Measurements from ENCODE around the gene INAFM1.
"Not testable (repeated sequence)": the region's sequence is repeated elsewhere in the genome, so short reads cannot be mapped to it uniquely, and the experiment has no call there.

The INAFM1 gene

GRCh38 chr19:47270408-47270807 lies 4.3 kb upstream of the INAFM1 start:
- TF ChIP-seq ZNF274 (IDR thresholded peaks at IDR 0.05; ENCODE audit: low read depth, low read length) = no peak
- H3K4me3 ChIP-seq (ENCODE audit: low read length) = no peak overlapping the region

DNA sequence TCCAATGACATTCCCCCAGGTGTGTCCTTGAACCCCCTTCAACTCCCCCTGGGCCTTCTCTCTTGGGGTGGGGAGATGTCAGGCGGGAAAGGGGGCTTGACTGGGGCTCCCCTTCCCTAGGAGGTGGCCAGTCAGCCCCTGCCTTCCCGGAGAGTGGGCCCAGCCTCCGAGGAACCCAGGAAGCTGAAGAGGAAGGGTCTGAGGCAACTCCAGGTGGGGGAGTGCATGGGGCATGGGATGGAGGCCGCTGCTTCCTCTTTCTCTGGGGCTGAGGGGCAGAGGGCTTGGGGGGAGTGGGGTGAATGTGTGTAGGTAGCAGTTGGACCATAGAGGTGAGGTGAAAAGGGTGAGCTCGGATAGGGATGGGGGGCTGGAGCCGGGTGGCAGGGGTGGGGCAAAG lies 2.7 kb upstream of the INAFM1 start:
- H3K4me3 ChIP-seq (ENCODE audit: low read length) = no peak overlapping the region
- no peak for TF ChIP-seq ZNF274 (IDR thresholded peaks at IDR 0.05; ENCODE audit: low read depth, low read length)

- H3K4me3 ChIP-seq (ENCODE audit: low read length) = peak overlapping the region; percentile 79; the same call in 1 of the 2 replicates
- no peak for TF ChIP-seq ZNF274 (IDR thresholded peaks at IDR 0.05; ENCODE audit: low read depth, low read length)
These were observed 2.0 kb upstream of the INAFM1 start for GRCh38 chr19:47272448-47273312.

DNA sequence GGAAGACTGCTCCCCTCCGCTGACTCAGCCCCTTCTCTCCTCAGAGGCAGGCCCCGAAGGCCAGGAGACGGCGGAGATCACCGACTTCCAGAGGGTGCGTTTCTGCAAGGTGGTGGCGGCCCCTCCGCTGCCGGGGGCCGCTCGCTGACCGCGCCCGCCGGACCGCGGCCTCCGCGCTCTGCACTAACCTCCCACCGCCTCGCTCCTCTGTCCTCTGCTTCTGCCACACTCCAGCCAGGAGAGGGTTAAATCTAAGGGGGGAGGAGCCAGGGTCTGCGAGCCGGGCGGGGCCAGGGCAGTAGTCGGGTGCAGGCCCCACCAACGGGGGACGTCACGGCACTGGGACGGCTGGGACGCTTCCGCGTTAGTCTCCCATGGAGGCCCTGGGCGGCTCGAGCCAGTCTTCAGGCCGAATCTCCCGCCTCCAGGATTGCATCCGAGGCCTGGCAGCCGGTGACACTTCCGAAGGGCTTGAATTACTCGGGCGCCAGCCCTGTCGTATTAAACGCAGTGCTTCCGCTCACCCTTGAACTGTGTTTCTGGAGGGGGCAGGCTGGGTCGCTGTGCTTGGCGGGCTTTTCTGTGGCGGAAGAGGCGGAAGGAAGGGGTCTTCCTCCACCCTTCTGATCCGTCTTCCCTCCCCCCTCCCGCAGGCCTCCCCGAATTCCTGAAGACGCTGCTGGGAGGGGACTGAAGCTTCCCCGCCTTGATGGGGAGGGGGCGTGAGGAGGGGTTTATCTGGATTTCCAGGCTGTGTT lies 1.2 kb upstream of the INAFM1 start:
- peak overlapping the region; percentile 79 for H3K4me3 ChIP-seq (ENCODE audit: low read length)
- no peak for TF ChIP-seq ZNF274 (IDR thresholded peaks at IDR 0.05; ENCODE audit: low read depth, low read length)

DNA sequence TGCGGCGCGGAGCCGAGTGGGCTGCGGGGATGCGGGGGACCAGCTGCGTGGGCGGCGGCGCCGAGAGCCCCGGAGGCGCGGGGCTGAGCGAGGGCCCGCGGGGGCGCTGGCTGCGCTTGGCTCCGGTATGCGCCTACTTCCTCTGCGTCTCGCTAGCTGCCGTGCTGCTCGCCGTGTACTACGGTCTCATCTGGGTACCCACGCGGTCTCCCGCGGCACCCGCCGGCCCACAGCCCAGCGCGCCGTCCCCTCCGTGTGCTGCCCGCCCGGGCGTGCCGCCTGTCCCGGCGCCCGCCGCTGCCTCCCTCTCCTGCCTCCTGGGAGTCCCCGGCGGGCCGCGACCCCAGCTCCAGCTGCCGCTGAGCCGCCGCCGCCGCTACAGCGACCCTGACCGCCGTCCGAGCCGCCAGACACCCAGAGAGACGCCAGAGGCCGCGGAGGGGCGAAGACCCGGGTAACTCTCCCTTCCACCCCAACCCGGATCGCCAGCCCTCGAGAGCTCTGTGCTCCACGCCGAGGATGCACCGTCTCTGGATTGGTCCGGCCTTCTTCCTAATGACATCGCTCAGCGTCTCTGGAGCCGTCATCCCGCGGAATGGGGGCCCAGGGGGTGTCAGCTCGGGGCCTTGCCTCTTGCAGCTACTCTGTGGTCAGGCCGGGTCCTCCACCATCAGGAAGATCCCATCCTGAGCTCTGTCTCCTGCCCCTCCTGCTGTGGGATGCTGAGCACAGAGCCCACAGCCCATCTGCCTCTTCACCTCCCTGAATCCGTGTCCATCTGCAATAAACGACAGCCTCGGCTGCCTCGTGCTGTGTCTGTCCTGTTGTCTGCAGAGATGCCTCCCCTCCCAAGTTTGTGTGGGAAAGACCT lies 441 bp downstream of the INAFM1 start:
- TF ChIP-seq ZNF274 (IDR thresholded peaks at IDR 0.05; ENCODE audit: low read depth, low read length) = no peak
- peak overlapping the region; percentile 67; the same call in 1 of the 2 replicates for H3K4me3 ChIP-seq (ENCODE audit: low read length)

- H3K4me3 ChIP-seq (ENCODE audit: low read length) = no peak overlapping the region
- no peak for TF ChIP-seq ZNF274 (IDR thresholded peaks at IDR 0.05; ENCODE audit: low read depth, low read length)
These were observed 1.2 kb downstream of the INAFM1 start for GRCh38 chr19:47275791-47276461.

- not testable (repeated sequence) for H3K4me3 ChIP-seq (ENCODE audit: low read length)
These were observed 1.8 kb downstream of the INAFM1 start for GRCh38 chr19:47276513-47276912.

GRCh38 chr19:47280183-47280797 lies 5.6 kb downstream of the INAFM1 start:
- H3K4me3 ChIP-seq (ENCODE audit: low read length) = no peak overlapping the region
- TF ChIP-seq ZNF274 (IDR thresholded peaks at IDR 0.05; ENCODE audit: low read depth, low read length) = no peak

GRCh38 chr19:47283405-47284059 lies 8.8 kb downstream of the INAFM1 start:
- H3K4me3 ChIP-seq (ENCODE audit: low read length) = no peak overlapping the region
- no peak for TF ChIP-seq ZNF274 (IDR thresholded peaks at IDR 0.05; ENCODE audit: low read depth, low read length)

- no peak for TF ChIP-seq ZNF274 (IDR thresholded peaks at IDR 0.05; ENCODE audit: low read depth, low read length)
- no peak overlapping the region for H3K4me3 ChIP-seq (ENCODE audit: low read length)
These were observed 9.7 kb downstream of the INAFM1 start for GRCh38 chr19:47284324-47284899.

DNA sequence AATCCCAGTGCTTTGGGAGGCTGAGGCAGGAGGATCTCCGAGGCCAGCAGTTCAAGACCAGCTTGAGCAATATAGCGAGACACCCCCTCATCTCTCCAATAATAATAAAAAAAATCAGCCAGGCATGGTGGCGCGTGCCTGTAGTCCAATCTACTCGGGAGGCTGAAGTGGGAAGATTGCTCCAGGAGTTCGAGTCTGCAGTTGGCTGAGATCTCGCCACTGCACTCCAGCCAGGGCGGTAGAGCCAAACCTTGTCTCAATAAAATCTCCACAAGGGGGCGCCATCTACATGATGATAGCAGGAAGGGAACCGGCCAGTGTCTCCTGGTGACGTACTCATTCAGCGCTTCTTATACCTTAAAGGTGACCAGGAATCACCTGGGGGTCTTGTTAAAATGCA lies 21.4 kb downstream of the INAFM1 start:
- no peak overlapping the region for H3K4me3 ChIP-seq (ENCODE audit: low read length)
- TF ChIP-seq ZNF274 (IDR thresholded peaks at IDR 0.05; ENCODE audit: low read depth, low read length) = no peak

DNA sequence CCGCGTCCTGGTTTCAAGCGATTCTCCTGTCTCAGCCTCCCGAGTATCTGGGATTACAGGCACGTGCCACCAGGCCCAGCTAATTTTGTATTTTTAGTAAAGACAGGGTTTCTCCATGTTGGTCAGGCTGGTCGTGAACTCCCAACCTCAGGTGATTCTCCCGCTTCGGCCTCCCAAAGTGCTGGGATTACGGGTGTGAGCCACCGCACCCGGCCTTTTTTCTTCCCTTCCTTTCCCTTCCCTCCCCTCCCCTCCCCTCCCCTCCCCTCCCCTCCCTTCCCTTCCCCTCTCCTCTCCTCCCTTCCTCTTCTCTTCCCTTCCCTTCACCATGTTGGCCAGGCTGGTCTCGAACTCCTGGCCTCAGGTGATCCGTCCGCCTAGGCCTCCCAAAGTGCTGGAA lies 26.2 kb downstream of the INAFM1 start:
- not testable (repeated sequence) for H3K4me3 ChIP-seq (ENCODE audit: low read length)

GRCh38 chr19:47302249-47302648 lies 27.6 kb downstream of the INAFM1 start:
- TF ChIP-seq ZNF274 (IDR thresholded peaks at IDR 0.05; ENCODE audit: low read depth, low read length) = no peak
- no peak overlapping the region for H3K4me3 ChIP-seq (ENCODE audit: low read length)
